Astrocyte (in vitro differentiated cells and primary cell): ENCODE measurements around the gene MPO. TPM values are rescaled to one million over a fixed set of nuclear protein-coding genes. Genes with fewer than 3 reads are reported as not detected.

ENCODE experiments used
- DNase-seq: peaks from one replicate; pipeline ENCODE4 v3.0.0-alpha.2; 2010; ENCODE audit warnings: low read depth
- FAIRE-seq: peaks from 2 replicates; lab custom pipeline; 2011; peaks lifted over from hg19 to GRCh38; lab: Jason Lieb, UNC
- H2AFZ ChIP-seq: 2 replicates; pipeline ENCODE4 v1.6.0; 2012; ENCODE audit warnings: low read depth, low read length, inconsistent platforms
- H3K27ac ChIP-seq: 2 replicates; pipeline ENCODE4 v1.5.1; 2011; ENCODE audit warnings: low read depth, low read length, inconsistent platforms
- H3K27me3 ChIP-seq: 2 replicates; pipeline ENCODE4 v1.6.0; 2011; ENCODE audit warnings: low read length, inconsistent platforms; ENCODE audit not compliant: insufficient read depth
- H3K36me3 ChIP-seq: 2 replicates; pipeline ENCODE4 v1.5.1; 2011; ENCODE audit warnings: low read length, inconsistent platforms; ENCODE audit not compliant: insufficient read depth
- H3K4me1 ChIP-seq: 2 replicates; pipeline ENCODE4 v1.5.1; 2011; ENCODE audit warnings: low read length, inconsistent platforms; ENCODE audit not compliant: insufficient read depth
- H3K4me2 ChIP-seq: 2 replicates; pipeline ENCODE4 v1.6.0; 2012; ENCODE audit warnings: low read length, inconsistent platforms
- H3K4me3 ChIP-seq: 2 replicates; pipeline ENCODE4 v1.5.1; 2011; ENCODE audit warnings: low read depth, mild to moderate bottlenecking, low read length, inconsistent platforms; ENCODE audit not compliant: insufficient read depth
- H3K79me2 ChIP-seq: 2 replicates; pipeline ENCODE4 v1.6.0; 2012; ENCODE audit warnings: mild to moderate bottlenecking, low read length, inconsistent platforms; ENCODE audit not compliant: insufficient read depth
- H3K9ac ChIP-seq: 2 replicates; pipeline ENCODE4 v1.6.0; 2012; ENCODE audit warnings: mild to moderate bottlenecking, low read length, inconsistent platforms
- H3K9me3 ChIP-seq: 2 replicates; pipeline ENCODE4 v1.5.1; 2012; ENCODE audit warnings: low read depth, mild to moderate bottlenecking, low read length, inconsistent platforms; ENCODE audit not compliant: insufficient read depth
- H4K20me1 ChIP-seq: 2 replicates; pipeline ENCODE4 v1.6.0; 2012; ENCODE audit warnings: low read length, inconsistent platforms; ENCODE audit not compliant: insufficient read depth
- H3K27ac Mint-ChIP-seq: one replicate; pipeline ENCODE4 v1.8.0; 2021; ENCODE audit warnings: mild to moderate bottlenecking, mixed read lengths; ENCODE audit not compliant: unreplicated experiment
- H3K27me3 Mint-ChIP-seq: one replicate; pipeline ENCODE4 v1.8.0; 2021; ENCODE audit warnings: low read depth, mixed read lengths; ENCODE audit not compliant: unreplicated experiment
- H3K36me3 Mint-ChIP-seq: one replicate; pipeline ENCODE4 v1.8.0; 2021; ENCODE audit warnings: low read depth, mixed read lengths; ENCODE audit not compliant: unreplicated experiment
- H3K4me1 Mint-ChIP-seq: one replicate; pipeline ENCODE4 v1.8.0; 2021; ENCODE audit warnings: low read depth, mixed read lengths; ENCODE audit not compliant: unreplicated experiment
- H3K4me3 Mint-ChIP-seq: one replicate; pipeline ENCODE4 v1.8.0; 2021; ENCODE audit warnings: mild to moderate bottlenecking, moderate library complexity, mixed read lengths; ENCODE audit not compliant: unreplicated experiment
- H3K9me3 Mint-ChIP-seq: one replicate; pipeline ENCODE4 v1.8.0; 2021; ENCODE audit warnings: mild to moderate bottlenecking, mixed read lengths; ENCODE audit not compliant: unreplicated experiment
- EZH2 ChIP-seq: IDR thresholded peaks from 2 replicates; pipeline ENCODE4 v1.6.1; 2012; ENCODE audit warnings: mild to moderate bottlenecking, low read length, inconsistent platforms; ENCODE audit not compliant: insufficient read depth
- total RNA-seq: library from RNA; stranded (reverse); gene quantifications from 2 replicates; pipeline ENCODE4 v1.2.1, GENCODE V29; 2021
- TF ChIP-seq, protein P1 (sequence below): IDR thresholded peaks from 2 replicates; pipeline ENCODE4 v1.5.1; 2011; ENCODE audit warnings: low read depth, mild to moderate bottlenecking, inconsistent platforms, low read length, moderate library complexity; ENCODE audit not compliant: insufficient read depth

The MPO gene
- total RNA-seq, 1 donor from 2014 or later = not detected

DNA sequence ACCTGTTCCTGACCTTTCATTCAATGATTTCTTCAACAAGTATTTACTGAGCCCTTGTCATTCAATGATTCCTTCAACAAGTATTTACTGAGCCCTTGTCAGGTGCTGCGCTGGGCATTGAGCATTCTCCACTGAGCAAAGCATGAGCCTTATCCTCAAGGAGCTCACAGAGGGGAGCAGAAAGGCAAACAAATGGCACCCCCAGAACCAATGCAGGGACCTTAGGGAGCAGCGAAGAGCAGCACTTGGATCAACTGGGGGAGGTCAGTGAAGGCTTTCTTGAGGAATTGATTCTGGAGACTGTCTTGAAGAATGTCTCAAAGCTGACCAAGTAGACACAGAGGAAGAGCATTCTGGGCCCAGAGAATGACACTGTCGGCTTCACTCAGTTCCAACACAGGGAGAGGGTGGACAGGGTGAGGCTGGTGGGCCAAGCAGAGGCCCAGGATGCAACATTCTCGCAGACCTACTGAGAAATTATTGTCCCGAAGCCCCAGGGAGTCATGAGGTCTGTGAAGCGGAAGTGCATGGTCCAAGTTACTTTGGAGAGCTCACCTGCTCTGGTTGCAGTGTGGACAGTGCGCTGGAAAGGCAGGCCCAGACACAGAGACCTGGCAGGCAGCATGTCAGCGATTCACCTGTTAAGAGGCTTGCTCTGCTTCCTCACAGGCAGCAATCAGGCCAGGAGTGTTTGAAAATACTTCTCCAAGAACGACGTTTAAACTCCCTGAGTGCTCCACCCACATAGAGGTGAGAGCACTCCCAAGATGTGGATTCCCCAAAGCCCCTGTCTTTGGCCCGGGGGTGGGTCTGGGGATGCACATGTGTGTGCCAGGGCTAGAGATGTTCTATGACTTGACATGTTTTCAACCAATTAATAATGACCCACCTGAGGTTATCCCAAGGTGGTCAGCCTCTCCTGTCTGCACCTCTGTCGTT lies 3.2 kb upstream of the MPO start:
- no peaks in the 10 kb centered on the region for H3K4me1 ChIP-seq
- H3K79me2 ChIP-seq = no peaks in the 10 kb centered on the region
- H3K4me3 Mint-ChIP-seq = no peak overlapping the region
- H2AFZ ChIP-seq = no peak overlapping the region
- no peak for FAIRE-seq
- peaks cover 20% of the 10 kb centered on the region for H3K27me3 ChIP-seq
- H4K20me1 ChIP-seq = no peaks in the 10 kb centered on the region
- H3K4me1 Mint-ChIP-seq = peaks cover 5% of the 10 kb centered on the region
- H3K27me3 Mint-ChIP-seq = peaks cover 12% of the 10 kb centered on the region
- H3K27ac ChIP-seq = no peak overlapping the region
- TF ChIP-seq EZH2 = no peak
- TF ChIP-seq, protein P1, sequence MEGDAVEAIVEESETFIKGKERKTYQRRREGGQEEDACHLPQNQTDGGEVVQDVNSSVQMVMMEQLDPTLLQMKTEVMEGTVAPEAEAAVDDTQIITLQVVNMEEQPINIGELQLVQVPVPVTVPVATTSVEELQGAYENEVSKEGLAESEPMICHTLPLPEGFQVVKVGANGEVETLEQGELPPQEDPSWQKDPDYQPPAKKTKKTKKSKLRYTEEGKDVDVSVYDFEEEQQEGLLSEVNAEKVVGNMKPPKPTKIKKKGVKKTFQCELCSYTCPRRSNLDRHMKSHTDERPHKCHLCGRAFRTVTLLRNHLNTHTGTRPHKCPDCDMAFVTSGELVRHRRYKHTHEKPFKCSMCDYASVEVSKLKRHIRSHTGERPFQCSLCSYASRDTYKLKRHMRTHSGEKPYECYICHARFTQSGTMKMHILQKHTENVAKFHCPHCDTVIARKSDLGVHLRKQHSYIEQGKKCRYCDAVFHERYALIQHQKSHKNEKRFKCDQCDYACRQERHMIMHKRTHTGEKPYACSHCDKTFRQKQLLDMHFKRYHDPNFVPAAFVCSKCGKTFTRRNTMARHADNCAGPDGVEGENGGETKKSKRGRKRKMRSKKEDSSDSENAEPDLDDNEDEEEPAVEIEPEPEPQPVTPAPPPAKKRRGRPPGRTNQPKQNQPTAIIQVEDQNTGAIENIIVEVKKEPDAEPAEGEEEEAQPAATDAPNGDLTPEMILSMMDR = no peak
- H3K9ac ChIP-seq = no peak overlapping the region
- H3K4me2 ChIP-seq = no peak overlapping the region
- no peak overlapping the region for H3K4me3 ChIP-seq
- H3K9me3 Mint-ChIP-seq = no peaks in the 10 kb centered on the region
- H3K9me3 ChIP-seq = no peaks in the 10 kb centered on the region
- no peak for DNase-seq
- H3K36me3 ChIP-seq = no peaks in the 10 kb centered on the region
- no peaks in the 10 kb centered on the region for H3K36me3 Mint-ChIP-seq
- H3K27ac Mint-ChIP-seq = no peak overlapping the region

DNA sequence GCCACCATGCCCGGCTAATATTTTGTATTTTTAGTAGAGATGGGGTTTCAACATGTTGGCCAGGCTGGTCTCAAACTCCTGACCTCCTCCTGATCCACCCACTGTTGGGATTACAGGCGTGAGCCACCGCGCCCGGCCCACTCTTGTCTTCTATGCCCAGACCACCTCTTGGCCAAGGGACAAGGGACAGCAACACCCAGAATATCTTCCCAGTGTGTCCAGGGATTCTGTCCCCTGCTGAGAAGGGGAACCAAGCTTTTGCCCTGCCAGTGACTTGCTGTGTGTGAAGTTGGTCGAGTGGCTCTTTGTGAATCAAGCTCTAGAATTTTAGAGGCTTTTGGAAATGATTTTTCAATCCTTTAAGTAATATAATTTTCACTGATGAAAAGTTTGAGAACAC lies 1.7 kb upstream of the MPO start:
- Mint-ChIP-seq H3K27ac (no peak overlapping the region), H3K36me3 (no peaks in the 10 kb centered on the region), H3K9me3 (no peaks in the 10 kb centered on the region), H3K27me3 (peaks cover 20% of the 10 kb centered on the region), H3K4me3 (no peak overlapping the region), H3K4me1 (peaks cover 5% of the 10 kb centered on the region)
- H4K20me1 ChIP-seq = no peaks in the 10 kb centered on the region
- H3K9me3 ChIP-seq = no peaks in the 10 kb centered on the region
- no peaks in the 10 kb centered on the region for H3K36me3 ChIP-seq
- FAIRE-seq (no peak), DNase-seq (no peak)
- no peak overlapping the region for H3K4me3 ChIP-seq
- no peak overlapping the region for H3K4me2 ChIP-seq
- H2AFZ ChIP-seq = no peak overlapping the region
- peaks cover 23% of the 10 kb centered on the region for H3K27me3 ChIP-seq
- no peak for TF ChIP-seq EZH2
- TF ChIP-seq, protein P1 = no peak
- H3K9ac ChIP-seq = no peak overlapping the region
- no peaks in the 10 kb centered on the region for H3K79me2 ChIP-seq
- H3K27ac ChIP-seq = no peak overlapping the region
- no peaks in the 10 kb centered on the region for H3K4me1 ChIP-seq

DNA sequence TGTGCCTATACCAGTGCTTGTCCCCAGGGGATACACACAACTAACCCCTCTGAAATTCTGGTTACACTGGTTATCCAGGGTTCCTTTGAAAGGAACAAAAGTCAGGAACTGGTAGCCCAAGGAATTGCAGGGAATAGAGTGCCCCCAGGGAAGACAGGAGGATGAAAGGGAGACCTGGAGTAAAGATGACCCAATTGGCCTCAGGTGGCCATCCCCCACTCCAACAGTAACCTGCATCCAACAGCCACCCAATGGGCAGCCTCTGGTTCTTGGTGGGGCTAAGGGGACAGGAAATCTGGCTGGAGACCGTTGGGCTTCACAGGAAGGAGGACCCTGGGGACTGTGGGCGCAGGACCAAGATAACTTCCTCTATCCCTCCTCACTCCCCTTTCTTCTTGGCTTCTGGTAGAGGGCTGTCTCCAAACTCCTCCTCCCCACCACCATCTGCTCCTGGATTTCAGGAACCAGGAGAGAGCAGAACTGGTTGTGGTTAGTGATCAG lies 826 bp upstream of the MPO start:
- no peak for DNase-seq
- H3K4me3 Mint-ChIP-seq = no peak overlapping the region
- peaks cover 24% of the 10 kb centered on the region for H3K27me3 Mint-ChIP-seq
- no peak overlapping the region for H3K27ac ChIP-seq
- H3K27ac Mint-ChIP-seq = no peak overlapping the region
- TF ChIP-seq, protein P1 = no peak
- TF ChIP-seq EZH2 = no peak
- H3K9me3 Mint-ChIP-seq = no peaks in the 10 kb centered on the region
- peaks cover 23% of the 10 kb centered on the region for H3K27me3 ChIP-seq
- no peak overlapping the region for H3K9ac ChIP-seq
- H4K20me1 ChIP-seq = no peaks in the 10 kb centered on the region
- no peak overlapping the region for H2AFZ ChIP-seq
- FAIRE-seq = no peak
- H3K9me3 ChIP-seq = no peaks in the 10 kb centered on the region
- no peaks in the 10 kb centered on the region for H3K36me3 ChIP-seq
- no peaks in the 10 kb centered on the region for H3K4me1 ChIP-seq
- H3K79me2 ChIP-seq = no peaks in the 10 kb centered on the region
- H3K4me2 ChIP-seq = no peak overlapping the region
- peaks cover 5% of the 10 kb centered on the region for H3K4me1 Mint-ChIP-seq
- H3K36me3 Mint-ChIP-seq = no peaks in the 10 kb centered on the region
- no peak overlapping the region for H3K4me3 ChIP-seq
